Mesendoderm (in vitro differentiated cells): ENCODE results near the gene MMP17.

Experiments used
- DNase-seq: peaks from one replicate; pipeline ENCODE4 v3.0.0; 2013
- H2AK5ac ChIP-seq: 2 replicates; pipeline ENCODE4 v1.6.1; 2013; ENCODE audit warnings: low read length, inconsistent platforms
- H2BK120ac ChIP-seq: 2 replicates; pipeline ENCODE4 v1.6.1; 2013; ENCODE audit warnings: low read depth, mild to moderate bottlenecking, low read length, moderate library complexity, mixed read lengths
- H2BK15ac ChIP-seq: replicated peaks from 2 replicates; pipeline ENCODE4 v1.6.1; 2013; ENCODE audit warnings: low read depth, mild to moderate bottlenecking, moderate library complexity
- H2BK5ac ChIP-seq: 2 replicates; pipeline ENCODE4 v1.6.1; 2013; ENCODE audit warnings: low read length, inconsistent platforms
- H3K18ac ChIP-seq: 2 replicates; pipeline ENCODE4 v1.6.1; 2013; ENCODE audit warnings: mild to moderate bottlenecking, low read length, mixed read lengths
- H3K23ac ChIP-seq: one replicate; pipeline ENCODE4 v1.6.1; 2013; ENCODE audit warnings: low read length
- H3K27ac ChIP-seq: 2 replicates; pipeline ENCODE4 v1.5.1; 2013; ENCODE audit warnings: low read depth, mild to moderate bottlenecking, inconsistent platforms, low read length, moderate library complexity
- H3K27me3 ChIP-seq: 2 replicates; pipeline ENCODE4 v1.6.1; 2013; ENCODE audit warnings: low read length, control low read depth, mild to moderate bottlenecking, inconsistent platforms; ENCODE audit not compliant: insufficient read depth, poor library complexity
- H3K36me3 ChIP-seq: 2 replicates; pipeline ENCODE4 v1.6.1; 2013; ENCODE audit warnings: low read length, inconsistent platforms; ENCODE audit not compliant: control insufficient read depth, insufficient read depth
- H3K4ac ChIP-seq: one replicate; pipeline ENCODE4 v1.6.1; 2013; ENCODE audit warnings: low read depth, mild to moderate bottlenecking, low read length, moderate library complexity
- H3K4me1 ChIP-seq: 2 replicates; pipeline ENCODE4 v1.6.1; 2013; ENCODE audit warnings: low read depth, low read length, inconsistent platforms; ENCODE audit not compliant: control insufficient read depth
- H3K4me2 ChIP-seq: 2 replicates; pipeline ENCODE4 v1.6.1; 2013; ENCODE audit warnings: low read length
- H3K4me3 ChIP-seq: 2 replicates; pipeline ENCODE4 v1.5.1; 2013; ENCODE audit warnings: mild to moderate bottlenecking, low read length
- H3K56ac ChIP-seq: one replicate; pipeline ENCODE4 v1.6.1; 2013; ENCODE audit warnings: low read length
- H3K79me1 ChIP-seq: 2 replicates; pipeline ENCODE4 v1.6.1; 2013; ENCODE audit warnings: low read length, inconsistent platforms
- H3K79me2 ChIP-seq: 2 replicates; pipeline ENCODE4 v1.6.1; 2013; ENCODE audit warnings: mild to moderate bottlenecking, low read length; ENCODE audit not compliant: control insufficient read depth, insufficient read depth
- H3K9ac ChIP-seq: 2 replicates; pipeline ENCODE4 v1.6.1; 2013; ENCODE audit warnings: low read length, inconsistent platforms
- H4K5ac ChIP-seq: one replicate; pipeline ENCODE4 v1.6.1; 2013; ENCODE audit warnings: low read length
- H4K8ac ChIP-seq: one replicate; pipeline ENCODE4 v1.6.1; 2013; ENCODE audit warnings: low read depth, mild to moderate bottlenecking, control low read depth, low read length, moderate library complexity
- WGBS: extraction: QIAGEN DNeasy Blood & Tissue Kit; methylation state at CpG from one replicate; pipeline ENCODE4 v1.1.7; 2013; ENCODE audit warnings: low lambda C conversion rate, missing lambda C conversion rate; ENCODE audit not compliant: insufficient coverage; ENCODE audit errors: extremely low coverage; 5-methylcytosine and 5-hydroxymethylcytosine counted together

Gene MMP17

GRCh38 chr12:131835616-131836171 is 7.5 kb downstream of the MMP17 start:
- H3K79me2 ChIP-seq: no peaks in the 10 kb centered on the region
- no peak overlapping the region for H3K4me3 ChIP-seq
- H3K36me3 ChIP-seq: no peaks in the 10 kb centered on the region
- H3K79me1 ChIP-seq: no peaks in the 10 kb centered on the region
- H3K4me1 ChIP-seq: no peaks in the 10 kb centered on the region
- no peak overlapping the region for H2BK120ac ChIP-seq
- no peak overlapping the region for H3K4me2 ChIP-seq
- no peak for DNase-seq
- no peak overlapping the region for H2AK5ac ChIP-seq
- no peak overlapping the region for H3K56ac ChIP-seq
- H2BK15ac ChIP-seq: no peak overlapping the region
- H3K18ac ChIP-seq: no peak overlapping the region
- no peak overlapping the region for H3K23ac ChIP-seq
- H3K9ac ChIP-seq: no peak overlapping the region
- H3K27ac ChIP-seq: no peak overlapping the region
- no peaks in the 10 kb centered on the region for H3K27me3 ChIP-seq
- H4K5ac ChIP-seq: no peak overlapping the region
- whole genome bisulfite sequencing: no CpG with 5 or more reads among the region's 7 CpGs
- no peak overlapping the region for H4K8ac ChIP-seq
- H2BK5ac ChIP-seq: no peak overlapping the region
- no peak overlapping the region for H3K4ac ChIP-seq

- Histone ChIP-seq H4K5ac (no peak overlapping the region), H2BK15ac (no peak overlapping the region), H3K56ac (no peak overlapping the region), H2BK120ac (no peak overlapping the region), H3K4me3 (no peak overlapping the region), H3K79me1 (no peaks in the 10 kb centered on the region), H3K27me3 (no peaks in the 10 kb centered on the region), H3K4me1 (no peaks in the 10 kb centered on the region), H3K4me2 (no peak overlapping the region), H3K36me3 (no peaks in the 10 kb centered on the region), H3K79me2 (no peaks in the 10 kb centered on the region), H3K23ac (no peak overlapping the region), H2BK5ac (no peak overlapping the region), H3K9ac (no peak overlapping the region), H4K8ac (no peak overlapping the region), H3K27ac (no peak overlapping the region), H3K4ac (no peak overlapping the region), H2AK5ac (no peak overlapping the region), H3K18ac (no peak overlapping the region)
- no CpG with 5 or more reads among the region's 3 CpGs for WGBS
- DNase-seq: no peak
Observed at GRCh38 chr12:131836193-131836592, 8.0 kb downstream of the MMP17 start.

- Histone ChIP-seq H2BK15ac (no peak overlapping the region), H3K23ac (no peak overlapping the region), H3K27ac (no peak overlapping the region), H3K18ac (no peak overlapping the region), H4K5ac (no peak overlapping the region), H2AK5ac (no peak overlapping the region), H3K27me3 (no peaks in the 10 kb centered on the region), H3K79me2 (no peaks in the 10 kb centered on the region), H3K9ac (no peak overlapping the region), H3K56ac (no peak overlapping the region), H4K8ac (no peak overlapping the region), H2BK120ac (no peak overlapping the region), H3K4me3 (no peak overlapping the region), H3K4me2 (no peak overlapping the region), H3K79me1 (no peaks in the 10 kb centered on the region), H3K4me1 (no peaks in the 10 kb centered on the region), H3K4ac (no peak overlapping the region), H2BK5ac (no peak overlapping the region), H3K36me3 (no peaks in the 10 kb centered on the region)
- no CpG with 5 or more reads among the region's 13 CpGs for WGBS
- DNase-seq: no peak
Observed at GRCh38 chr12:131836714-131837397, 8.7 kb downstream of the MMP17 start.

- Histone ChIP-seq H3K79me2 (no peaks in the 10 kb centered on the region), H3K79me1 (no peaks in the 10 kb centered on the region), H3K36me3 (no peaks in the 10 kb centered on the region), H4K8ac (no peak overlapping the region), H2BK5ac (no peak overlapping the region), H3K9ac (no peak overlapping the region), H2BK15ac (no peak overlapping the region), H3K4me3 (no peak overlapping the region), H3K18ac (no peak overlapping the region), H3K23ac (no peak overlapping the region), H3K4me1 (no peaks in the 10 kb centered on the region), H2AK5ac (no peak overlapping the region), H3K56ac (no peak overlapping the region), H4K5ac (no peak overlapping the region), H3K4ac (no peak overlapping the region), H3K27ac (no peak overlapping the region), H3K4me2 (no peak overlapping the region), H2BK120ac (no peak overlapping the region), H3K27me3 (no peaks in the 10 kb centered on the region)
- DNase-seq: no peak
- no CpG with 5 or more reads among the region's 46 CpGs for WGBS
Observed at GRCh38 chr12:131840643-131841416, 12.6 kb downstream of the MMP17 start.

GRCh38 chr12:131841547-131841946 is 13.4 kb downstream of the MMP17 start:
- Histone ChIP-seq H3K27ac (no peak overlapping the region), H3K4me1 (no peaks in the 10 kb centered on the region), H2BK120ac (no peak overlapping the region), H2AK5ac (no peak overlapping the region), H3K79me2 (no peaks in the 10 kb centered on the region), H4K8ac (no peak overlapping the region), H3K79me1 (no peaks in the 10 kb centered on the region), H3K4ac (no peak overlapping the region), H3K23ac (no peak overlapping the region), H2BK15ac (no peak overlapping the region), H3K18ac (no peak overlapping the region), H3K9ac (no peak overlapping the region), H3K4me3 (no peak overlapping the region), H3K27me3 (no peaks in the 10 kb centered on the region), H4K5ac (no peak overlapping the region), H3K56ac (no peak overlapping the region), H3K4me2 (no peak overlapping the region), H3K36me3 (no peaks in the 10 kb centered on the region), H2BK5ac (no peak overlapping the region)
- DNase-seq: no peak
- no CpG with 5 or more reads among the region's 22 CpGs for WGBS
